OCI-LY3 (cell line): Measurements from ENCODE around the gene PLN.

ENCODE experiments used
- H2AFZ ChIP-seq: fragments of 200-600, 300-600 bp; shearing (Covaris generic); 2 replicates; pipeline ENCODE4 v1.6.0; 2014; ENCODE audit warnings: antibody characterized with exemption, low read depth, low read length
- H3K27ac ChIP-seq: fragments of 200-600, 300-600 bp; sonication (generic); 2 replicates; pipeline ENCODE4 v1.5.1; 2014; ENCODE audit warnings: mild to moderate bottlenecking, low read length, moderate library complexity, mixed read lengths
- H3K27me3 ChIP-seq: fragments of 200-600, 300-600 bp; sonication (generic); 2 replicates; pipeline ENCODE4 v1.6.1; 2014; ENCODE audit warnings: low read depth, low read length, mixed read lengths
- H3K36me3 ChIP-seq: fragments of 200-600, 300-600 bp; sonication (generic); replicated peaks from 2 replicates; pipeline ENCODE3; 2014; ENCODE audit warnings: low read depth, low read length, mixed read lengths
- H3K4me1 ChIP-seq: fragments of 300-600, 200-600 bp; sonication (generic); 2 replicates; pipeline ENCODE4 v1.6.1; 2014; ENCODE audit warnings: low read length, mixed read lengths
- H3K4me2 ChIP-seq: fragments of 200-600, 300-600 bp; sonication (generic); 2 replicates; pipeline ENCODE4 v1.6.1; 2014; ENCODE audit warnings: low read length, mixed read lengths
- H3K4me3 ChIP-seq: fragments of 300-600, 200-600 bp; sonication (generic); 2 replicates; pipeline ENCODE4 v1.5.1; 2014; ENCODE audit warnings: antibody characterized with exemption, mild to moderate bottlenecking, low read length, moderate library complexity
- H3K79me2 ChIP-seq: fragments of 300-600, 200-600 bp; shearing (Covaris generic); 2 replicates; pipeline ENCODE4 v1.6.1; 2014; ENCODE audit warnings: mild to moderate bottlenecking, low read length, mixed read lengths
- H3K9ac ChIP-seq: fragments of 300-600, 200-600 bp; shearing (Covaris generic); 2 replicates; pipeline ENCODE4 v1.6.0; 2014; ENCODE audit warnings: mild to moderate bottlenecking, low read length, moderate library complexity
- H3K9me3 ChIP-seq: fragments of 200-600, 300-600 bp; shearing (Covaris generic); 2 replicates; pipeline ENCODE4 v1.6.1; 2014; ENCODE audit warnings: low read length, mixed read lengths; ENCODE audit not compliant: insufficient read depth
- H4K20me1 ChIP-seq: fragments of 200-600, 300-600 bp; sonication (generic); 2 replicates; pipeline ENCODE4 v1.6.1; 2016; ENCODE audit warnings: low read length, mixed read lengths; ENCODE audit not compliant: insufficient read depth
- CTCF ChIP-seq: fragments of 200-600, 300-600 bp; sonication (generic); IDR thresholded peaks from 2 replicates; pipeline ENCODE4 v1.5.1; 2014; ENCODE audit warnings: antibody characterized with exemption, low read length, low read depth
- EZH2phosphoT487 ChIP-seq: fragments of 200-600 bp; shearing (Covaris generic); IDR thresholded peaks from 2 replicates; pipeline ENCODE4 v1.6.1; 2018; ENCODE audit warnings: antibody characterized with exemption, mixed run types, low read depth

Gene PLN

GRCh38 chr6:118535176-118535844 is 12.8 kb upstream of the PLN start:
- H4K20me1 ChIP-seq, result no peaks in the 10 kb centered on the region

GRCh38 chr6:118536478-118536877 is 11.6 kb upstream of the PLN start:
- no peak overlapping the region for H3K27ac ChIP-seq
- H3K27me3 ChIP-seq, result no peaks in the 10 kb centered on the region
- H3K79me2 ChIP-seq, result no peaks in the 10 kb centered on the region
- H3K4me2 ChIP-seq, result no peak overlapping the region
- no peaks in the 10 kb centered on the region for H4K20me1 ChIP-seq
- no peak overlapping the region for H3K9ac ChIP-seq
- H3K9me3 ChIP-seq, result no peaks in the 10 kb centered on the region
- H2AFZ ChIP-seq, result no peak overlapping the region
- no peak overlapping the region for H3K4me3 ChIP-seq
- TF ChIP-seq CTCF, result no peak
- no peak for TF ChIP-seq EZH2phosphoT487
- no peaks in the 10 kb centered on the region for H3K4me1 ChIP-seq
- H3K36me3 ChIP-seq, result no peaks in the 10 kb centered on the region

More at GRCh38 chr6:118535176-118535844, 12.8 kb upstream of the PLN start:
- Histone ChIP-seq H2AFZ (no peak overlapping the region), H3K4me2 (no peak overlapping the region), H3K36me3 (no peaks in the 10 kb centered on the region), H3K4me3 (no peak overlapping the region), H3K9ac (no peak overlapping the region), H3K79me2 (no peaks in the 10 kb centered on the region), H3K4me1 (no peaks in the 10 kb centered on the region), H3K9me3 (no peaks in the 10 kb centered on the region), H3K27ac (no peak overlapping the region), H3K27me3 (no peaks in the 10 kb centered on the region)
- TF ChIP-seq CTCF, result no peak
- TF ChIP-seq EZH2phosphoT487, result no peak

GRCh38 chr6:118537574-118537973 is 10.5 kb upstream of the PLN start:
- TF ChIP-seq EZH2phosphoT487 (no peak), CTCF (no peak)
- no peaks in the 10 kb centered on the region for H3K36me3 ChIP-seq
- H3K27ac ChIP-seq, result no peak overlapping the region

GRCh38 chr6:118542184-118542952 is 5.7 kb upstream of the PLN start:
- Histone ChIP-seq H3K27ac (no peak overlapping the region), H3K79me2 (no peaks in the 10 kb centered on the region), H3K27me3 (no peaks in the 10 kb centered on the region), H3K36me3 (no peaks in the 10 kb centered on the region), H4K20me1 (no peaks in the 10 kb centered on the region), H2AFZ (no peak overlapping the region), H3K9me3 (no peaks in the 10 kb centered on the region), H3K4me3 (no peak overlapping the region), H3K4me1 (no peaks in the 10 kb centered on the region), H3K9ac (no peak overlapping the region), H3K4me2 (no peak overlapping the region)
- TF ChIP-seq CTCF (no peak), EZH2phosphoT487 (no peak)

More at GRCh38 chr6:118537574-118537973, 10.5 kb upstream of the PLN start:
- H4K20me1 ChIP-seq, result no peaks in the 10 kb centered on the region
- no peak overlapping the region for H3K9ac ChIP-seq
- H2AFZ ChIP-seq, result no peak overlapping the region
- no peaks in the 10 kb centered on the region for H3K79me2 ChIP-seq
- no peaks in the 10 kb centered on the region for H3K9me3 ChIP-seq
- no peaks in the 10 kb centered on the region for H3K4me1 ChIP-seq
- no peak overlapping the region for H3K4me3 ChIP-seq
- H3K27me3 ChIP-seq, result no peaks in the 10 kb centered on the region
- H3K4me2 ChIP-seq, result no peak overlapping the region
